HT-29 (cell line): ENCODE measurements around the gene RPL14. TPM values are rescaled to one million over a fixed set of nuclear protein-coding genes. Genes with fewer than 3 reads are reported as not detected.
"Not testable (repeated sequence)": the region's sequence is repeated elsewhere in the genome, so short reads cannot be mapped to it uniquely, and the experiment has no call there.

Source experiments
- DNase-seq: peaks from one replicate; pipeline ENCODE4 v3.0.0-alpha.2; 2015; ENCODE audit warnings: low spot score
- total RNA-seq: library from RNA; depleted of rRNA; stranded (reverse); fragments of >200 nt; shearing (Covaris generic); gene quantifications from 2 replicates; pipeline ENCODE4 v1.2.3, GENCODE V29; 2014

Gene RPL14
- total RNA-seq, 1 experiment from 2014 or later, result 345 TPM

GRCh38 chr3:40462838-40463237 is 5.7 kb downstream of the RPL14 start:
- not testable (repeated sequence) for DNase-seq

- DNase-seq, result no peak
Observed at GRCh38 chr3:40463579-40463978, 6.4 kb downstream of the RPL14 start.

- no peak for DNase-seq
Observed at GRCh38 chr3:40464339-40465110, 7.4 kb downstream of the RPL14 start.

- DNase-seq, result no peak
Observed at GRCh38 chr3:40465111-40465407, 7.9 kb downstream of the RPL14 start.

- no peak for DNase-seq
Observed at GRCh38 chr3:40465456-40465855, 8.3 kb downstream of the RPL14 start.

- no peak for DNase-seq
Observed at GRCh38 chr3:40468018-40468417, 10.9 kb downstream of the RPL14 start.

- no peak for DNase-seq
Observed at GRCh38 chr3:40470701-40471100, 13.6 kb downstream of the RPL14 start.

GRCh38 chr3:40476478-40477470 is 19.6 kb downstream of the RPL14 start, which contains the start of gene ZNF619:
Gene ZNF619 (plus strand): TSS chr3:40477122. CDS start chr3:40477980, 858 bp downstream.
- peak; percentile 59 for DNase-seq

GRCh38 chr3:40477666-40478065 is 20.5 kb downstream of the RPL14 start:
- no peak for DNase-seq

- no peak for DNase-seq
Observed at GRCh38 chr3:40487172-40487571, 30.0 kb downstream of the RPL14 start.

- no peak for DNase-seq
Observed at GRCh38 chr3:40490916-40491315, 33.8 kb downstream of the RPL14 start.

GRCh38 chr3:40494698-40495097 is 37.6 kb downstream of the RPL14 start:
- no peak for DNase-seq

- no peak for DNase-seq
Observed at GRCh38 chr3:40497288-40497687, 40.1 kb downstream of the RPL14 start.

GRCh38 chr3:40499952-40500351 is 42.8 kb downstream of the RPL14 start:
- no peak for DNase-seq

- no peak for DNase-seq
Observed at GRCh38 chr3:40502034-40502433, 44.9 kb downstream of the RPL14 start.

- peak; percentile 14 for DNase-seq
Observed at GRCh38 chr3:40504636-40505430, 47.7 kb downstream of the RPL14 start.

- DNase-seq, result peak; percentile 80
Observed at GRCh38 chr3:40505599-40506462, 48.7 kb downstream of the RPL14 start, which contains the start of gene ZNF620. Gene ZNF620 (plus strand): TSS chr3:40506039. CDS start chr3:40506353, 314 bp downstream.

GRCh38 chr3:40511031-40511718 is 54.0 kb downstream of the RPL14 start:
- no peak for DNase-seq

GRCh38 chr3:40516201-40516600 is 59.1 kb downstream of the RPL14 start:
- DNase-seq, result no peak

GRCh38 chr3:40518067-40518466 is 60.9 kb downstream of the RPL14 start:
- no peak for DNase-seq
